ENCODE data around the gene USF3.

- TF ChIP-seq CTCF (conservative IDR thresholded peaks at IDR 0.05; ENCODE audit: low read length) (peak; percentile 85), EZH2phosphoT487 (IDR thresholded peaks at IDR 0.05; ENCODE audit: borderline replicate concordance, low read depth, low read length) (no peak)
These were observed 48.7 kb upstream of the USF3 start for GRCh38 chr3:113744941-113745755.

All from OCI-LY7 (cell line).